Measurements from ENCODE around the gene AP3B2.

- TF ChIP-seq CTCF (conservative IDR thresholded peaks at IDR 0.05 in 1 of 2, IDR thresholded peaks at IDR 0.05 in 1 of 2; ENCODE audit: low read depth in 1 of 2, low read length in 2 of 2): no peak
- TF ChIP-seq EZH2 (IDR thresholded peaks at IDR 0.05; ENCODE audit: low read length, missing control alignments): peak; percentile 67
These were observed 29.2 kb downstream of the AP3B2 start for GRCh38 chr15:82680200-82681102.
